ENCODE data around the gene GLYR1.
"Not testable (repeated sequence)": the region's sequence is repeated elsewhere in the genome, so short reads cannot be mapped to it uniquely, and the experiment has no call there.

The GLYR1 gene

DNA sequence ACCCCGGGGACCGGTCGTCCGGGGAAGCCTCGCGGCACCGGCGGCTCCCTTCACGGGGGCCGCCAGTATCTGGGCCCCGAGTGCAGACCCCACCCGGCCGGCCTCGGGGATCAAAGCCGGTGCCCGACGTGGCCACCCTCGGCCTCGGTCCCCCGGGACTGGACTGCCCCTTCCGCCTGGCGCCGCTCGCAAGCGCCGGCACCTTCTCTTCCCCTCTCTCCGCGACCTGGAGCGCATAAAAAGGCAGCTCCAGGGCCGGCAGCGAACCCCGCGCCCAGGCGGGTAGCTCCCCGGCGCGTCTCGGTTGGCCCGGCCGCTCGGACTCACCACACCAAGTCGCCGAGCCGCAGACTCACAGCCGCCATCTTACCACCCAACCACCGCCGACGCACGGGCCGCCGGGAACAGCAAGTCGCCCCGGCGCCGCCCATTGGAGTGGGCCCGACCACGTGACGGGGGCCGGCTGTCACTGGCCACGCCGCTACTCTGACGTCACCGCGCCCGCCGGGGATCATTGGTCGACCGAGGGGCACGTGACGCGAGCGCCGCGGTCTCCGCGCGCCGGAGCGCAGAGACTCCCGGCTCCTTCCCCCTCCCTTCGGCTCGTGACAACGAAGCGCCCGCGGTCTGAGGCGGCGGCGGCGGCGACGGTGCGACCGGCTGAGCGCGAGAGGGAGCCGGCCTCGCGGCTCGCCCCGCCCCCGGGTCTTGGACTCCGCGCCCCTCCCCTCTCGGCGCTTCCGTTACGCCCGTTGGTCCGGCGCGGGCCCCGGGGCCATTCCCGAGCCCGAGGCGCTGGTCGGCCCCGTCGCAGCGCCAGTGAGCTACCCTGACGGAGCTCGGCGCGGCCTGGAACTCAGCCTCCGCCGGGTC, at the start of gene GLYR1, which contains the start of gene UBN1:
GLYR1 (minus strand) TSS at position 388 of the 873 bp plus-strand sequence; CDS start at position 365, 23 bp downstream.
UBN1 (plus strand) TSS at position 581 of the 873 bp plus-strand sequence. CDS start 5,437 bp downstream, outside the sequence.
- DNase-seq: peak; percentile 90

DNA sequence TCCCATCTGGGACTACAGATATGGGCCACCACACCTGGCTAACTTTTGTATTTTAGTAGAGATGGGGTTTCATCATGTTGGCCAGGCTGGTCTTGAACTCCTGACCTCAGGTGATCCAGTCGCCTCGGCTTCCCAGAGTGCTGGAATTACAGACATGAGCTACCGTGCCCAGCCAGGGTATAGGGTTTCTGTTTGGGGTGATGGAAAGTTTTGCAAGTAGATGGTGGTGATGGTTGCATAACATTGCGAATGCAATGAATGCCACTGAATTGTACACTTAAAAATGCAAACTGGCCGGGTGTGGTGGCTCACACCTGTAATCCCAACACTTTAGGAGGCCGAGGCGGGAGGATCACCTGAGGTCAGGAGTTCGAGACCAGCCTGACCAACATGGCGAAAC, 49.7 kb upstream of the GLYR1 start:
- DNase-seq: not testable (repeated sequence)

DNA sequence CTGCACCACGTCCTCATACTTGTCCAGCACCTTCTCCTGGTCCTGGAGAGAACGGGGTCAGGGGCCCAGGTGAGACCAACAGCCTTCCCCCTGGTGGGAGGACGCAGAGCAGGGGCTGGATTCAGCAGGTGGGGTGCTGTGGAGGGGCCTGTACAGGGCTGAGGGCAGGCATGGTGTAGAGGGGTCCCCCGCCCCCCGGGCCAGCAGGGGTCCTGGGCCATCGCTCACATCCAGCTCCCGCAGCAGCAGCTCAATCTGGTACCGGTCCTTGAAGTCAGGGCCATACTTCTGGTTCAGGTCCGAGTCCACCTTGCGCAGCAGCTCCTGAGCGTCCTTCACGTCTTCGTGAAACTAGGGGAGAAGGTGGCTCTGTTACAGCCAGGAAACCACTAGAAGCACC, 48.3 kb upstream of the GLYR1 start:
- DNase-seq: no peak

DNA sequence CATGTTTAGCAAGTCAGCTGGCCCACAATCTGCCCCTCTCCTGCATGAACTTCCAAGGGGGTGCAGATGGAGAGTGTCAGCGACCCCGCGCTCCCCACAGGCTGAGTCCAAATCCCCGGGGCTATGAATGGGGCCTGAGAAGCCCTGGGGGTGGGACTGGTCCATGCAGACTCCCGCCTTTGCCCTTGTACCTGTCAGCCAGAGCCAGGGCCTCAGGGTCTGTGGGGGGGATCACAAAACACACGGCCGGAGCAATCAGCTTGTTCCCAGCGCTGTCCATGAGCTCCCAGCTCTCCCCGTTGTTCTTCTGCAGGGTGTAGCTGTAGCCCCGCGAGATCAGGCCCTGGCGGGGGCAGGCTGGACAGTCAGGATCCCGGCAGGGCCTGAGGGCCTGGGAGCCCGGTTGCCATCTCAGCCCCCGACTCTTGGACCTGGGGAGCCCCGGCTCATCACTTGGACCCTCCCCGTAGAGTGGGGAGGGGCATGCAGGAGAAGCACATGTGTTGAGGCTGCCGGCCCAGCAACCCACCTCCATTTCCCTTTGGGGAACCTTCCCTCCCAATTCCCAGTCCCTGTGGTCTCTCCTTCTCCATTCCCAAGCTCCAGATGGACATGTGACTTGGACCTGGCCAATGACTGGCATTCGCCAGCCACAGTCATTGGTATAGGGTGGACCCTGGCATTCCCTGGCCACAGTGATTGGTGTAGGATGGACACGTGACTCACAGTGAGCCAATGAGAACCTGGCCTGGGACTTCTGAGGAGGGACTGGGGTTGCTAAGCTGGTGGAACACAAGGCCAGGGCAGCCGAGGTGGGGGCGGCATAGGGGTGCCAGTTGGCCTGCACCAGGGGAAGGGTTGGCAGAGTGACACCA, 47.4 kb upstream of the GLYR1 start:
- no peak for DNase-seq

DNA sequence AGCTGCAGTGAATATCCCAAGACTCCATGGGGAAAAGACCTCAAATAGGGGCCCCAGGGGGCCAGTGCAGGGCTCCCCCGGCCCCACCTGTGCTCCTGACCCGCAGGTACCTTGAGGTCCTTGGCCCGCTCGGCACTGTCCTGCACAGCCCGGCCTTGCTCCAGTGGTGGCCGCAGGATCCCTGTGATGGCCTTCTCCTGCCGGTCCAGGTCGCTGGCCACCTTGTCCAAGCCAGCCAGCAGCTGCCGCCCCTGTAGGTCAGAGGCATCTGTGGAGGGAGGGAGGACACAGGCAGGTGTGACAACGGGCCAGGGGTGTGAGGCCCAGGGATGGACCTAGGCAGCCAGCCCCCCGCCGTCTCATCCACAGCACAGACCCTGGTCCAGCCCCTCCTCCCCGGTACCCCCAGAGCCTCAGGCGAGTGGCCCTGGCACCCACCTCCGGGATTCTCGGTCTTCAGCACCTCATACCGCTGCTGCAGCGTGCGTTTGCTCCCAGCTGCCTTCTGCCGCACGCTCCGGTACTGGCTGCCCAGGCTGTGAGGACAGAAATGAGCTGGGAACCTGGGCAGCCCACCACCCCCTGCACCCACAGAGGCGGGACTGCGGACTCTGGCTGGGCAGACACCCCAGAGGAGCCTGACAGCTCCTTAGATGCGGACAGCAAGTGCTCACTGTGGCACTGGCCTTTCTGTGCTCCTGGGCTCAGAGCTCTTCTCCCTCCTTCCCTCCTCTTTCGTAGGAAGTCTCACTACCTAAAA, 46.2 kb upstream of the GLYR1 start:
- DNase-seq: no peak

DNA sequence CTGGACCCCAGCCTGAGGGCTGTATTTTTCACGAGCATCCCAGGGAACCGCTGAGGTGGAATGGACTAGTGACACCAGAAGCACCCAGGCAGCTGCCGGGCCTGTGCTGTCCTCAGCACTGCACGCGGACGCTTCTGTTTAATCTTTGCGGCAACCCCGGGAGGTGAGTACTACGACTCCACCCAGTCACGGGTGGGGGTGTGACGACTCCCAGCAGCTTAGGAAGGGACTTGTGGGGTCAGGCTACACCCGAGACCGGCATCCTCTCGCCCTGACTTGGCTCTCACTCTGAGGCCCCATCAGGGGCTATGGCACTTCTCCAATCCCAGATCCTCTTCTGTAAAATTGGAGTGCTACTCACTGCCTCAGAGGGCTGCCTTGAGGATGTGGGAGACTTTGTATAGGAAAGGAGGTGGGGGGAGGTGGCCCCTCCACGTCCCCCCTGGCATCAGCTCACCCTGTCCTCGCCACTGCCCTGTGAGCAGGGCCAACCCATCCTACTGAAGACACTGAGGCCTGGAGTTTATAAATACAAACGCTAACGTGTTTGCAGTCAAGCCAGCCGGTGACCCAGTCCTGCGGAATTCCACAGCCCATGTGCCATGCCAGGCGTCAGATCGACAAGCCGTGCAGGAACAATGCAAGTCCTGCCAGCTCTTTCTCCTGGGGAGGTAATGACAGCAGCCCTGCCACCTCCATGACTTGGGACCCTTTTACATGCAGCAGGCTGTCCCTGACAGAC, 45.4 kb upstream of the GLYR1 start:
- DNase-seq: no peak

DNA sequence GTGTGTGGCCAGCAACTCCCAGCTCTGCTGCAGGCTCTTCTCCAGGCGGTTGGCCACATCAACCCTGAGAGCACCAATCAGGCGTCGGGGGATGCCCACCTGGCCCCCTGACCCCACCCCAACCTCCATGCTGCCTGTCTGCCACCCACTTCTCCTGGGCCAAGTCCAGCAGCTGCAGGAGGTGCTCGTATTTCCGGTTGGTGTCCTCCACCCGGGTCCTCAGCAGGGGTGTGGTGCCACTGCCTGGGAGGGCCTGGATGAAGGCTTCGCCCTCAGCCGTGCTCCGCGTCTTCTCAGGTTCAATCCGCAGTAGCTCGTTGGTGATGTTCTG, 44.8 kb upstream of the GLYR1 start:
- no peak for DNase-seq

DNA sequence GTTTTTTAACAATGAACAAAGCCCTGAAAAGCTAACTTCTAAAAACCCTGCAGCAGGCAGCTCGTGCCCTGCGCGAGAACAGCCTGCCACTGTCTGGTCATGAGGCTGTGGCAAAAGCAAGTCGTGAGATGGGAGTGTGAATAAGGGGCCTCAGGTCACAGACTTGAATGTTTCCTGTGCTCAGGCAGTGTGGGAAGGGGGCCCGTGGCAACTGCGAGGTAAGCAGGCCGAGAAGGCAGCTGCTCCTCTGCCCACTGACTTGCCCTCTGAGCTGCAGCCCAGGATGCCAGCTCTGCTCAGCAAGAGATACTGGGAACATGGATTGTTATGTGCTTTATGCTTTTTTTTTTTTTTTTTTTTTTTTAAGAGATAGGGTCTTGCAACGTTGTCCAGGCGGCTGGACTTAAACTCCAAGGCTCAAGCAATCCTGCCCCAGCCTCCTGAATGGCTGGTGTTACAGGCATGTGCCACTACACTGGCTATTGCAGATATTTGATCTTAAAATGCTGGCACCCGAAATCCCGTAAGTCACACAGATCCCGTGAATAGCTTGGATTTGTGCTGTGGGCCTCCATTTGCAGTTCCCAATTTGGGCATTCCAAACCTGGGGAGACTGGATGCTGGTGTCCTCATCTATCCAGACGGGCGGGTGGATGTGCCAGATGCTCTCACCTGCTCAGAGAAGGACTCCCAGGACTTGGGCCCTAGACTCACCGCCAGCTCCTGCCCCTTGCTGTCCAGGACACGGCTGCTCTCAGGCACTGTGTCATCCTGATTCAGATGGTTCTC, 44.2 kb upstream of the GLYR1 start:
- DNase-seq: no peak

DNA sequence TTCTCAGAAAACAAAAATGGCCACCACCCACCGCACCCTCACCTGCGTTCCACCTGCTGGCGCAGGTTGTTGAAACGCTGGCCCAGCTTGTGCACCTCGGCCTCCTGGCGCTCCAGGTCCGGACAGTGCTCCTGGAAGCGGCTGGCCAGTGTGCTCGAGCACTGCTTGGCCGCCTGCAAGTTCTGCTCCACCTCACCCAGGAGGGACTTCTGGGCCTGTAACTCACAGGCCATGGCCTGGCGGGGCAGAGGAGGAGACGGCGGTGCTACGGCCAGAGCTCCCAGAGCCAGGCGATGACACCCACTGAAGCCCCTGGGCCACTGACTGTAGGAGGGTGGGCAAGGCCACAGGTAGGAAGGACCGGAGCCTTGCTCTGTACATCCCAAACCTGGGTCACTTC, 43.6 kb upstream of the GLYR1 start:
- no peak for DNase-seq

DNA sequence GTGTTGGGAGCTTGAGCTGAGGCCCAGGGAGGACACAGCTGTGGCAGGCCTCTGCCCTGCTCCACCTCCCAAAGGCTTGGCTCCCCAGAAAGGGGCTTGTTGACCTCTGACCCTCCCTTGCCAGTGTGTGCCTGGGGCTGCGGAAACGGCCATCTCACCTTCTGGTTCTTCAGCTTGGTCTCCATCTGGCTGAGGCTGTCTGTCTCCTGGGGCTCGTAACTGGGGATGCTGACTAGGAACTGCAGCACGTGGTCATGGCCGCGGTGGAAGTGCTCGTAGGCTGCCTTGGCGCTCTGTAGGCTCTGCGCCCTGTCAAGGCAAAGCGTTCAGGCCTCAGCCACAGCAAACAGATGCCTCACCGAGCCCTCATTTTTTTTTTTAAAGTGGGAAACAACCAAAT, 42.9 kb upstream of the GLYR1 start:
- DNase-seq: no peak

DNA sequence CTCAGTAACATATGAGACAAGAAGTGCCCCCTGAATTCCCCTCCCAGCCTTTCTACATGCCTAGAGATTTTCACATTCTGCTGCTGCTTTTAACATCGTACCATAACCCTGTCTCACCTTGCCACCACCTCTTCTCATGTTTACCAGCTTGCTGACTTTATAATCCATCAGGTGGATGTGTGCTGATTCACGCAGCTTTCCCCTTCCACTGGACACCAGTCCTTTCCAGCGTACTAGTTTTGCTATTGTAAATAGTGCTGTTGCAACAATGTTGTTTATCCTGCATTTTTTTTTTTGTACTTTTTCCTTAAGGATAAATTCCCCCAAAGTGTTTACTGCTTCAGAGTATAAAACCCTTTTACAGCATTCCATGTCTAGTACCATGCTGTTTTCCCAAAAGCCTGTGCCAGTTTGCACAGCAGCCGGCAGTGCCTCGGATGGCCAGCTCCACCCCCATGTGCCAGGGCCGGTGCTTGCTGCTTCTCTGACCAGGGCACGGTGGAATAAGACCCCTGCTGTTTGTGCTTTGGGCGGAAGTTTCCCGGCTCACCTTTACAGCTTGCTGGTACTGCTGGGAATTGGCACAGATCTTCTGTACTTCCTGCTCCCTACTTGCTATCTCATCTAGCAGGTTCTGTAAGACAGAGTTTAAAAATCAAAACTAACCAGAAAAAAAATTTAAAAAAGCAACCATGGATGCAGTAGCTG, 41.5 kb upstream of the GLYR1 start:
- DNase-seq: no peak

DNA sequence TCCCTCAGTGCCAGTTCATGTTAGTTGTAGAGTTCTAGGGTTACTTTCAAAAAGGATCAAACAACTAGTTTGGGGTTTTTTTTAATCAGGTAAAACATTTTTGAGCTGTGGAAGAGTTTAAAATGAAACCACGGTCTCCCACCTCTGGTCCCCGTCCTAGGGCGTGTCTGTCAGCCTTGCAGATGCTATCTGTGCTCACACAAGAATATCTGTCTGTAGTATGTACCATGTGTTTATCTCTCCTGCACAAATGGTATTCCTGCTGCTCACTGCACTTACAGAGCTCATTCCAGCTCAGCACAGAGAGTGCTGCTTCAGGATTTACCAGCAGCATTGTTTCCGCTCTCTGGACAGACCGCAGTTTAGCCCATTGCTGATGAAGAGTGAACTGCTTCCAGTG, 39.1 kb upstream of the GLYR1 start:
- no peak for DNase-seq

DNA sequence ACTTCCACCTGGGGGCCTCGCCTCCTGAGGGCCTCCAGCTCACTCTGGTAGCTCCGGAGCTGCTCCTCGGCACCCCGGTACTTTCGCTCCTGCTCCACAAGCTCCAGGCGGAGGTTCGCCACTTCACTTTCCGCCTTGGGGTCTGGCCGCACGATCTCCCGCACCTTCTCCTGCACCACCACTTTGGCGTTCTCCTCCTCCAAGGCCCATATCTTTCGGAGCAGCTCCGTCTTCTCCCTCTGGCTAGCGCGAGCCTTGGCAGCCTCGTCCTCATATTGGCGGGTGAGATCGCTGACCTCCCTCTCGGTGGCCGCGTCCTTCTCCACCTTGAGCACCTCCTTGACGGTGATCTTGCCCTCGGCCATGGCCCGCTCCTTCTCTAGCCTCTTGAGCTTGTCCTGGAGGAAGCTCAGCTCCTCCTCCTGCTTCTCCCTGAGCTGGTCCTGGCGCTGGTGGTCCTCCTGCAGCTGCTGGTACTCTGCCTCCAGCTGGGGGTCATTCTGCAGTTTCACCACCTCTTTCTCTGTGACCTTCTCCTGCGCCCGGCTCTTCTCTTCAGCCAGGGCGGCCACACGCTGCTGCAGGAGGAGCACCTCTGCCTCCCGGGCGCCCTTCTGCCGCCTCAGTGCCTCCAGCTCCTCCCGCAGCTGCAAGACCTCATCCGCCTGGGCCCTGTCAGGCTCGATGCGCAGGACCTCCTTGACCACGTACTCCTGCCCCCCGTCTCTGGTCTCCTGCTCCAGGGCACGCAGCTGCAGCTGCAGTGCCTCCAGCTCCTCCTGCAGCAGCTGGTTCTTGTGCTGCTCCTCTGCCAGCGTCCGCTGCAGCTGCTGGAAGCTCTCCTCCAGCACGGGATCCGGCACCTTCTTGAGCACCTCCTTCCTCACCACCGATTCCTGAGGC, 38.1 kb upstream of the GLYR1 start:
- no peak for DNase-seq

DNA sequence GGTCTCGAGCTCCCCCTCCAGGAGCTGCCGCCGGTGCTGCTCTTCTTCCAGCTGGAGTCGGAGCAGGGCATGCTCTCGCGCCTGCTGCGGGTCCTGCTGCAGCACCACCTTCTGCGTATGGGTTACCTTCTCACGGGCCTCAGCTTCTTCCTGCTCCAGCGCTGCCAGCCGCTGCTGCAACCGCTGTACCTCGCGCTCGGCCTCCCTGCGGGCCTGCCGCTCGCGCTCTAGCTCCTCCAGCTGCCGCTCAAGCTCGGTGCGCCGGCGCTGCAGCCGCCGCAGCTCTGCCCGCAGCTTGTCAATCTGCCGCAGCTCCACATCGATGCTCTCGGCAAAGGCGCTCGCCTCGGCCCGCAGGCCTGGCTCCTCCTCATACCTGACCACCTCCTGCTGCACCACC, 37.1 kb upstream of the GLYR1 start:
- no peak for DNase-seq

DNA sequence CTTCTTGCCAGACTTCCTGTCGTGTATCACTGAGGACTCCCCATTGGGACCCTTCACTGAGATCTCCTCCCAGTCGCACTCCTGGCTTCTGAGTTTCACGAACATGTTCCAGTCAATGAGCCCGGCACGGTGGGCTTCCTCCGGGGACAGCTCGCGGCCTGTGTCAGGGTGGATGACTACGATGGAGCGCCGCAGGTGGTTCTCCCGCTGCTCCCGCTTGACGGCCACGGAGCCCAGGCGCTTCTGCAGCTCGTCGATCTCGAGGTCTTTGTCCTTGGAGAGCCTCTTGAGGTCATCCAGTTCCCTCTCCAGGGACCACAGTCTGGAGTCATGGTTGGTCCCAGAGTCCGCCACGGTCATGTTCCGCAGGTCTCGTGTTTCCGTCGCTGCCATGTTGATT, 36.4 kb upstream of the GLYR1 start:
- DNase-seq: no peak

DNA sequence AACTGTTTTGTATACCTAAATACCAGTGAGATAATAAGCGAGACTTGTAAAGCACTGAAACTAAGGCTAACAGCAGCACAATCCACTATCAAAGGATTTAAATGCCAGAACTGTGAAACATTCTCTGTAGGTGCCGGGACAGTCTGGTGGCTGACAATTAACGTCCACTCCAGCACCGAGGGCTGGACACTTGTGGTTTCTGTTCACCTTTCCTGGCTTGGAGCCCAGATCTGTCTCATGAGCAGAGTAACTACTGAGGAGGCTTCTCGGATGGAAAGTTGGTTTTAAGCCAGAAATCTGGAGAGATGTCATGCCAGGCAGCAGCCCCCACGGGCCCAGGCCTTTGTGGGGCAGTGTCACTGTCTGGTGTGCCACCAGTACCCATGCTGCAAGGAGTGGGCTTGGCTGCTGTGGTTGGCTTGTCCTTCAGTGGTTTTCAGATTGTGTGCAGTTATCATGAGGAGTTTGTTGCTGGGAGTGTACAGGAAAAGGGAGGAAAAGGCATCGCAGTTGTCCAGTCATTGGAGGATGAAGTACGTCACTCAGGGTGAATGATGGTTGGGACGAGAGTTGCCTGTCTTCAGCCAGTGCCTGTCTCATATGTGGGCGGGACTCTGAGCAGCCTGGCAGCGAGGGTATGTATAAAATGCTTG, 35.7 kb upstream of the GLYR1 start:
- DNase-seq: no peak

DNA sequence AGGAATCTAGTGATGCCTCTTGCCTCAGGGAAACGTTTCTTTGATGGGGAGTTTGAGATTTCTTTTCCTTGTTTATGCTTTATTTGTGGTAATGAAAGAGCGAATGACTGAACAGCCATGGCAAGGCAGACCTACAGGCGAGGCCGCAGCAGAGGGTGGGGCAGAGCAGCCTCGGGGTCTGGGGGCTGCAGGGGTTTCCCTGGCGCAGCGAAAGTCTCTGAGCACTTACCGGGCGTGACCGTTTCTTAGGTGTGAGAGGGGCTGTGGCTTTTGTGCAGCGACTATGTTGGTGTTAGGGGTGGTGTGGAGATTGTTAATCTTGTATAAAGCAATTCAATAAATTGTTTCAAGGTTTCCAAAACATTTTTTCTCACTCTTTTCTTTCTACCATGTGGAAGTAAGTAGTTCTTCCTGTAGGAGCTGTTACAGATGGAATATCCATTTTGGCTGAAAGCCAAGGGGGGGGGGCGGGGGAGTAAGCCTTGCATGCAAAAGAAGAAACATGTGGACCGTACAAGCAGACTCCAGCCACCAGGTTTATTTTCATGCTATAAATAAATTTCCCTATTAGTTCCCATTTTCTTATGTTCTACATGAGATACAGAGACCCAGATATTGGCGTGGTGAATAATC, 35.0 kb upstream of the GLYR1 start:
- DNase-seq: peak; percentile 10

DNA sequence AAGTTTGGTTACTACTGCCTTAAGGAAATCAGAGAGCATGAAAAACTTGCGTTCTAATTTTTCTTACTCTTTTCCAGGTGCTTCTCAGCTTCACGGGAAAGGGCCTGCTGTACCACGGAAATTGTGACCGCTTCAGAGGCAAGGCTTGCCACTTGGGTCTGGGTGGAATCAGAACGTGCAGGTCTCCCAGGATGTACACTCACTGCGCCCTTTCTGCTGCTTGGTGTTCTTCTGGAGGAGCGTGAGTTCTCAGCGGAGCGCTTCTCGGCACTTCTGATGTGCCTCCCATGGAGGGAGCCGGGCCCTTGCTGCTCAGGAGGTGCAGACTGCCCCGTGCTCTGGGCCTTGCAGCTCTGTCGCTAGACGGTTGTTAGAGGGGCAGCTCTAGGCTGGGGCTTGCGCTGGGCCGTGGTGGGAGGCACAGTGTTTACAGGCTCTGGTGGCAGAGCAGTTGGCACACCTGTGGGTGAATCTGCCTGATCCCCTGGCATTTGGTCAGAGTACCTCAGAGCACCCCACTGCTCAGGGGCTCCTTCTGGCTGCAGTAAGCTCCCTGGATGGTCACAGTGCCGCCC, 33.0 kb upstream of the GLYR1 start:
- DNase-seq: no peak

All from NCI-H446 treated with DMSO at 0.1 percent for 48 hours (cell line).